ENCODE results near the gene CEMP1. TPM values are rescaled to one million over a fixed set of nuclear protein-coding genes. Genes with fewer than 3 reads are reported as not detected.

The CEMP1 gene
- total and polyA plus RNA-seq, 2 experiments from 2014 or later = 0.31 to 7.5 TPM

DNA sequence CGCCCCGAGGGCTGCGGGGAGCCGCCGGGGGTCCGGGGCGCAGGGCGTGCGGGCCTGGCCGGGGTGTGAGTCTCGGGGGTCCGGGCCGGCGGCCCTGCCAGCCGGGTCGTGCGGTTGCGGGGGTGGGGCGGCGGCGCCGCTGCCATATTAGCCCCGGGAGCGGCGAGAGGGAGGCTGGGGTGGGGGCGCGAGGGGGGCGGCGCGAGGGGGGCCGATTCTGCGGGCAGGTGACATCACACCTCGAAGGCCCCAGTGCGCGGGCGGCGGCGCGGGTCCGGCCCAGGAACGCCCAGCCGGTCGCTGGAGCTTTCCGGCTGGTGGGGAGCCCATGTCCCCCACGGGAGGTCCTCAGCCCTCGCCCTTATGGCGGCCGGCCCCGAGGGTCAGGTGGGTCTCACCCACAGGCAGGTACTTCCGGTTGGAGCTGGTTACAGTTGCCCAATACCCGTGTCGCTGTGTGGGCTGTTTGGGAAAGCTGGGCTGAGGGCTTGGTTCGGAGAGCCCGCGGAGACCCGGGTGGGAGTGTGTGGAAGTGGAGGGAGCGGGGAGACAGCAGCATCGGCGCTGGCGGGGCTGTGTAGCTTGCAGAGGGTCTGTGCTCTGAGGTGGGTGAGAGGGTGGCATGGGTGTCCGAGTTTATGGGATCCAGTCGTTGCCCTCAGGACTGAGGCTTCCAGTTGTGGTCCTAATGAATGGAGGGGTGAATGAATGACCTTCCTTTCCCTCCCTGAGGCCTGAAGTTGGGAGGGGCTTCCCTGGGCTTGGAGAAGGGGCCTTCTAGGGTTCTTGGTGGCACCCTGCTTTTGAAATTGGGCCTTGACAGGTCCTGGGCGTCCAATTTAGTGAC is 16.7 kb downstream of the CEMP1 start:
- H3K4me1 ChIP-seq (ENCODE audit: insufficient read depth) = peaks cover 22% of the 10 kb centered on the region; the same call in 1 of the 2 replicates
- H4K20me1 ChIP-seq (replicated peaks; ENCODE audit: insufficient read depth) = peaks cover 29% of the 10 kb centered on the region
- H3K79me2 ChIP-seq (replicated peaks; ENCODE audit: insufficient read depth) = peaks cover 50% of the 10 kb centered on the region
- no peaks in the 10 kb centered on the region for H3K36me3 ChIP-seq (ENCODE audit: insufficient read depth)
- Mint-ChIP-seq H3K4me3 (peak overlapping the region; percentile 89), H3K36me3 (ENCODE audit: low read depth) (peaks cover 11% of the 10 kb centered on the region), H3K27ac (peak overlapping the region; percentile 95), H3K27me3 (ENCODE audit: insufficient read depth, low read depth, poor library complexity) (peaks cover 42% of the 10 kb centered on the region), H3K9me3 (no peaks in the 10 kb centered on the region; the same call in 1 of the 3 replicates), H3K4me1 (peaks cover 52% of the 10 kb centered on the region)
- H3K4me2 ChIP-seq = peak overlapping the region; percentile 92
- H2AFZ ChIP-seq = no peak overlapping the region
- TF ChIP-seq ZNF114 (CRISPR knock-in tag; IDR thresholded peaks at IDR 0.05) = no peak
- no peak for TF ChIP-seq EZH2 (IDR thresholded peaks at IDR 0.05; ENCODE audit: low read depth, unreplicated experiment)
- TF ChIP-seq, protein P1, sequence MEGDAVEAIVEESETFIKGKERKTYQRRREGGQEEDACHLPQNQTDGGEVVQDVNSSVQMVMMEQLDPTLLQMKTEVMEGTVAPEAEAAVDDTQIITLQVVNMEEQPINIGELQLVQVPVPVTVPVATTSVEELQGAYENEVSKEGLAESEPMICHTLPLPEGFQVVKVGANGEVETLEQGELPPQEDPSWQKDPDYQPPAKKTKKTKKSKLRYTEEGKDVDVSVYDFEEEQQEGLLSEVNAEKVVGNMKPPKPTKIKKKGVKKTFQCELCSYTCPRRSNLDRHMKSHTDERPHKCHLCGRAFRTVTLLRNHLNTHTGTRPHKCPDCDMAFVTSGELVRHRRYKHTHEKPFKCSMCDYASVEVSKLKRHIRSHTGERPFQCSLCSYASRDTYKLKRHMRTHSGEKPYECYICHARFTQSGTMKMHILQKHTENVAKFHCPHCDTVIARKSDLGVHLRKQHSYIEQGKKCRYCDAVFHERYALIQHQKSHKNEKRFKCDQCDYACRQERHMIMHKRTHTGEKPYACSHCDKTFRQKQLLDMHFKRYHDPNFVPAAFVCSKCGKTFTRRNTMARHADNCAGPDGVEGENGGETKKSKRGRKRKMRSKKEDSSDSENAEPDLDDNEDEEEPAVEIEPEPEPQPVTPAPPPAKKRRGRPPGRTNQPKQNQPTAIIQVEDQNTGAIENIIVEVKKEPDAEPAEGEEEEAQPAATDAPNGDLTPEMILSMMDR (conservative IDR thresholded peaks at IDR 0.05; ENCODE audit: low read depth in 2 of 2) = no peak
- TF ChIP-seq CREB1 (CRISPR knock-in tag; IDR thresholded peaks at IDR 0.05; ENCODE audit: low read depth) = no peak
- no peak for TF ChIP-seq NANOG (IDR thresholded peaks at IDR 0.05; ENCODE audit: borderline replicate concordance)
- no peak for TF ChIP-seq STAT1 (IDR thresholded peaks at IDR 0.05; ENCODE audit: unreplicated experiment)
- TF ChIP-seq POLR2AphosphoS5 (IDR thresholded peaks at IDR 0.05; ENCODE audit: low read depth) = no peak
- TF ChIP-seq EZH2phosphoT487 (IDR thresholded peaks at IDR 0.05; ENCODE audit: unreplicated experiment) = no peak
- TF ChIP-seq, protein P2, sequence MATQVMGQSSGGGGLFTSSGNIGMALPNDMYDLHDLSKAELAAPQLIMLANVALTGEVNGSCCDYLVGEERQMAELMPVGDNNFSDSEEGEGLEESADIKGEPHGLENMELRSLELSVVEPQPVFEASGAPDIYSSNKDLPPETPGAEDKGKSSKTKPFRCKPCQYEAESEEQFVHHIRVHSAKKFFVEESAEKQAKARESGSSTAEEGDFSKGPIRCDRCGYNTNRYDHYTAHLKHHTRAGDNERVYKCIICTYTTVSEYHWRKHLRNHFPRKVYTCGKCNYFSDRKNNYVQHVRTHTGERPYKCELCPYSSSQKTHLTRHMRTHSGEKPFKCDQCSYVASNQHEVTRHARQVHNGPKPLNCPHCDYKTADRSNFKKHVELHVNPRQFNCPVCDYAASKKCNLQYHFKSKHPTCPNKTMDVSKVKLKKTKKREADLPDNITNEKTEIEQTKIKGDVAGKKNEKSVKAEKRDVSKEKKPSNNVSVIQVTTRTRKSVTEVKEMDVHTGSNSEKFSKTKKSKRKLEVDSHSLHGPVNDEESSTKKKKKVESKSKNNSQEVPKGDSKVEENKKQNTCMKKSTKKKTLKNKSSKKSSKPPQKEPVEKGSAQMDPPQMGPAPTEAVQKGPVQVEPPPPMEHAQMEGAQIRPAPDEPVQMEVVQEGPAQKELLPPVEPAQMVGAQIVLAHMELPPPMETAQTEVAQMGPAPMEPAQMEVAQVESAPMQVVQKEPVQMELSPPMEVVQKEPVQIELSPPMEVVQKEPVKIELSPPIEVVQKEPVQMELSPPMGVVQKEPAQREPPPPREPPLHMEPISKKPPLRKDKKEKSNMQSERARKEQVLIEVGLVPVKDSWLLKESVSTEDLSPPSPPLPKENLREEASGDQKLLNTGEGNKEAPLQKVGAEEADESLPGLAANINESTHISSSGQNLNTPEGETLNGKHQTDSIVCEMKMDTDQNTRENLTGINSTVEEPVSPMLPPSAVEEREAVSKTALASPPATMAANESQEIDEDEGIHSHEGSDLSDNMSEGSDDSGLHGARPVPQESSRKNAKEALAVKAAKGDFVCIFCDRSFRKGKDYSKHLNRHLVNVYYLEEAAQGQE (IDR thresholded peaks at IDR 0.05; ENCODE audit: unreplicated experiment) = no peak
- TF ChIP-seq, protein P3, sequence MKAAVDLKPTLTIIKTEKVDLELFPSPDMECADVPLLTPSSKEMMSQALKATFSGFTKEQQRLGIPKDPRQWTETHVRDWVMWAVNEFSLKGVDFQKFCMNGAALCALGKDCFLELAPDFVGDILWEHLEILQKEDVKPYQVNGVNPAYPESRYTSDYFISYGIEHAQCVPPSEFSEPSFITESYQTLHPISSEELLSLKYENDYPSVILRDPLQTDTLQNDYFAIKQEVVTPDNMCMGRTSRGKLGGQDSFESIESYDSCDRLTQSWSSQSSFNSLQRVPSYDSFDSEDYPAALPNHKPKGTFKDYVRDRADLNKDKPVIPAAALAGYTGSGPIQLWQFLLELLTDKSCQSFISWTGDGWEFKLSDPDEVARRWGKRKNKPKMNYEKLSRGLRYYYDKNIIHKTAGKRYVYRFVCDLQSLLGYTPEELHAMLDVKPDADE (IDR thresholded peaks at IDR 0.05) = no peak
- TF ChIP-seq JUNB (IDR thresholded peaks at IDR 0.05; ENCODE audit: unreplicated experiment) = no peak
- TF ChIP-seq, protein P4, sequence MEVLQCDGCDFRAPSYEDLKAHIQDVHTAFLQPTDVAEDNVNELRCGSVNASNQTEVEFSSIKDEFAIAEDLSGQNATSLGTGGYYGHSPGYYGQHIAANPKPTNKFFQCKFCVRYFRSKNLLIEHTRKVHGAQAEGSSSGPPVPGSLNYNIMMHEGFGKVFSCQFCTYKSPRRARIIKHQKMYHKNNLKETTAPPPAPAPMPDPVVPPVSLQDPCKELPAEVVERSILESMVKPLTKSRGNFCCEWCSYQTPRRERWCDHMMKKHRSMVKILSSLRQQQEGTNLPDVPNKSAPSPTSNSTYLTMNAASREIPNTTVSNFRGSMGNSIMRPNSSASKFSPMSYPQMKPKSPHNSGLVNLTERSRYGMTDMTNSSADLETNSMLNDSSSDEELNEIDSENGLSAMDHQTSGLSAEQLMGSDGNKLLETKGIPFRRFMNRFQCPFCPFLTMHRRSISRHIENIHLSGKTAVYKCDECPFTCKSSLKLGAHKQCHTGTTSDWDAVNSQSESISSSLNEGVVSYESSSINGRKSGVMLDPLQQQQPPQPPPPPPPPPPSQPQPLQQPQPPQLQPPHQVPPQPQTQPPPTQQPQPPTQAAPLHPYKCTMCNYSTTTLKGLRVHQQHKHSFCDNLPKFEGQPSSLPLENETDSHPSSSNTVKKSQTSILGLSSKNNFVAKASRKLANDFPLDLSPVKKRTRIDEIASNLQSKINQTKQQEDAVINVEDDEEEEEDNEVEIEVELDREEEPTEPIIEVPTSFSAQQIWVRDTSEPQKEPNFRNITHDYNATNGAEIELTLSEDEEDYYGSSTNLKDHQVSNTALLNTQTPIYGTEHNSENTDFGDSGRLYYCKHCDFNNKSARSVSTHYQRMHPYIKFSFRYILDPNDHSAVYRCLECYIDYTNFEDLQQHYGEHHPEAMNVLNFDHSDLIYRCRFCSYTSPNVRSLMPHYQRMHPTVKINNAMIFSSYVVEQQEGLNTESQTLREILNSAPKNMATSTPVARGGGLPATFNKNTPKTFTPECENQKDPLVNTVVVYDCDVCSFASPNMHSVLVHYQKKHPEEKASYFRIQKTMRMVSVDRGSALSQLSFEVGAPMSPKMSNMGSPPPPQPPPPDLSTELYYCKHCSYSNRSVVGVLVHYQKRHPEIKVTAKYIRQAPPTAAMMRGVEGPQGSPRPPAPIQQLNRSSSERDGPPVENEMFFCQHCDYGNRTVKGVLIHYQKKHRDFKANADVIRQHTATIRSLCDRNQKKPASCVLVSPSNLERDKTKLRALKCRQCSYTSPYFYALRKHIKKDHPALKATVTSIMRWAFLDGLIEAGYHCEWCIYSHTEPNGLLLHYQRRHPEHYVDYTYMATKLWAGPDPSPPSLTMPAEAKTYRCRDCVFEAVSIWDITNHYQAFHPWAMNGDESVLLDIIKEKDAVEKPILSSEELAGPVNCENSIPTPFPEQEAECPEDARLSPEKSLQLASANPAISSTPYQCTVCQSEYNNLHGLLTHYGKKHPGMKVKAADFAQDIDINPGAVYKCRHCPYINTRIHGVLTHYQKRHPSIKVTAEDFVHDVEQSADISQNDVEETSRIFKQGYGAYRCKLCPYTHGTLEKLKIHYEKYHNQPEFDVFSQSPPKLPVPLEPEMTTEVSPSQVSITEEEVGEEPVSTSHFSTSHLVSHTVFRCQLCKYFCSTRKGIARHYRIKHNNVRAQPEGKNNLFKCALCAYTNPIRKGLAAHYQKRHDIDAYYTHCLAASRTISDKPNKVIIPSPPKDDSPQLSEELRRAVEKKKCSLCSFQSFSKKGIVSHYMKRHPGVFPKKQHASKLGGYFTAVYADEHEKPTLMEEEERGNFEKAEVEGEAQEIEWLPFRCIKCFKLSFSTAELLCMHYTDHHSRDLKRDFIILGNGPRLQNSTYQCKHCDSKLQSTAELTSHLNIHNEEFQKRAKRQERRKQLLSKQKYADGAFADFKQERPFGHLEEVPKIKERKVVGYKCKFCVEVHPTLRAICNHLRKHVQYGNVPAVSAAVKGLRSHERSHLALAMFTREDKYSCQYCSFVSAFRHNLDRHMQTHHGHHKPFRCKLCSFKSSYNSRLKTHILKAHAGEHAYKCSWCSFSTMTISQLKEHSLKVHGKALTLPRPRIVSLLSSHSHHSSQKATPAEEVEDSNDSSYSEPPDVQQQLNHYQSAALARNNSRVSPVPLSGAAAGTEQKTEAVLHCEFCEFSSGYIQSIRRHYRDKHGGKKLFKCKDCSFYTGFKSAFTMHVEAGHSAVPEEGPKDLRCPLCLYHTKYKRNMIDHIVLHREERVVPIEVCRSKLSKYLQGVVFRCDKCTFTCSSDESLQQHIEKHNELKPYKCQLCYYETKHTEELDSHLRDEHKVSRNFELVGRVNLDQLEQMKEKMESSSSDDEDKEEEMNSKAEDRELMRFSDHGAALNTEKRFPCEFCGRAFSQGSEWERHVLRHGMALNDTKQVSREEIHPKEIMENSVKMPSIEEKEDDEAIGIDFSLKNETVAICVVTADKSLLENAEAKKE (CRISPR knock-in tag; IDR thresholded peaks at IDR 0.05) = no peak
- no peak for TF ChIP-seq ZNF331 (CRISPR knock-in tag; IDR thresholded peaks at IDR 0.05; ENCODE audit: low read depth)
- H3K9me2 ChIP-seq (ENCODE audit: insufficient read depth) = no peaks in the 10 kb centered on the region
- DNase-seq (ENCODE audit: low spot score) (peak; percentile 52), ATAC-seq (peak; percentile 1; the same call in 2 of the 3 replicates)
- H3K27ac ChIP-seq (ENCODE audit: low read depth) = no peak overlapping the region
- H3K27me3 ChIP-seq (ENCODE audit: insufficient read depth) = no peaks in the 10 kb centered on the region
- H3K4me3 ChIP-seq = peak overlapping the region; percentile 91
- 0 out of 2 replicates have a peak, but pooled peaks cover 23% of the 10 kb centered on the region for H3F3A ChIP-seq (replicated peaks; ENCODE audit: low read depth)

All from GM23338 (cell line).